Measurements from ENCODE around the gene ADAM11. TPM values are rescaled to one million over a fixed set of nuclear protein-coding genes. Genes with fewer than 3 reads are reported as not detected.

Gene ADAM11
- total and polyA plus RNA-seq, 2 of the 13 experiments (the other 11 are each of a cell fraction or from before 2014, with no cell fraction given): 0.38 to 0.91 TPM

- Histone ChIP-seq H3K4me2 (ENCODE audit: low read depth, low read length) (peak overlapping the region; percentile 46; the same call in 1 of the 2 replicates), H2AFZ (ENCODE audit: low read length) (no peak overlapping the region), H3K27ac (ENCODE audit: extremely low read length, insufficient read depth, low read length) (no peak overlapping the region), H3K9me3 (ENCODE audit: low read length) (no peaks in the 10 kb centered on the region), H3K4me3 (replicated peaks in 1 of 3; ENCODE audit: insufficient read depth in 1 of 3, low read depth in 2 of 3, low read length in 3 of 3) (peak overlapping the region in 1 of 3 experiments; percentile 22; a peak in 1 of 6 replicates), H3K4me1 (ENCODE audit: insufficient read depth, low read length) (peaks cover 44% of the 10 kb centered on the region), H3K36me3 (replicated peaks in 1 of 2; ENCODE audit: control insufficient read depth in 1 of 2, insufficient read depth in 2 of 2, low read length in 2 of 2) (no peaks in the 10 kb centered on the region), H3K79me2 (ENCODE audit: insufficient read depth, low read length) (no peaks in the 10 kb centered on the region), H3K9ac (ENCODE audit: insufficient read depth, low read depth, low read length) (no peak overlapping the region), H3K27me3 (ENCODE audit: control insufficient read depth in 1 of 2, insufficient read depth in 2 of 2, low read length in 2 of 2) (peaks cover 10 to 56% of the 10 kb centered on the region in 2 experiments; a peak in 4 of 5 replicates), H4K20me1 (ENCODE audit: insufficient read depth, low read length) (no peaks in the 10 kb centered on the region)
- WGBS (ENCODE audit: low lambda C conversion rate): 17% methylated on average over 9 of the region's 11 CpGs
- in situ Hi-C loops (cut with HindIII; ENCODE audit: extremely low pct_ligation_motif_present, low pct_unique_long_range_greater_than_20kb): no loop called here
- no peak for DNase-seq (ENCODE audit: low spot score)
- ChIA-PET CTCF (ENCODE audit: low intra/inter-chr PET ratio, low total read pairs) (no interaction called here), POLR2A (interaction anchor here (0.7 kb wide), 1 partner anchor 210 kb away, joined by 3 read pairs; no protein-coding TSS in a partner anchor)
- no peak for FAIRE-seq
- TF ChIP-seq CBFB (CRISPR knock-in tag; IDR thresholded peaks at IDR 0.05) (no peak), JARID2 (CRISPR knock-in tag; IDR thresholded peaks at IDR 0.05; ENCODE audit: insufficient replicate concordance) (no peak), ZFP91 (CRISPR knock-in tag; IDR thresholded peaks at IDR 0.05; ENCODE audit: borderline replicate concordance) (no peak), ZNF30 (CRISPR knock-in tag; IDR thresholded peaks at IDR 0.05) (0 out of 2 replicates have a peak, but pooled peaks have one; percentile 4), KLF13 (CRISPR knock-in tag; IDR thresholded peaks at IDR 0.05) (0 out of 2 replicates have a peak, but pooled peaks have one; percentile 13)
- intact Hi-C loops (cut with micrococcal nuclease; ENCODE audit: unreplicated experiment): no loop called here
- BruUV-seq (replicated peaks): no TSS peak
- no peak for ATAC-seq
Measured at GRCh38 chr17:44770166-44770925, 11.6 kb downstream of the ADAM11 start.
